HepG2 (cell line): ENCODE measurements around the gene ADGRG6. TPM values are rescaled to one million over a fixed set of nuclear protein-coding genes. Genes with fewer than 3 reads are reported as not detected.

Source experiments
- ATF4 ChIP-seq, 2 experiments: fragments of 450-650 bp in 1 of 2; sonication (generic) in 1 of 2; formaldehyde crosslinking; IDR thresholded peaks; 2 replicates each; pipeline versions ENCODE4 v1.5.0 to v1.8.0; 2020 to 2022; ENCODE audit warnings: mild to moderate bottlenecking in 1 of 2, missing genetic modification reagents in 1 of 2
- CBX5 ChIP-seq: sonication (generic); formaldehyde crosslinking; IDR thresholded peaks from 2 replicates; pipeline ENCODE4 v1.4.0; 2020; ENCODE audit warnings: missing genetic modification reagents, borderline replicate concordance
- FIP1L1 ChIP-seq: fragments of 200-400 bp; formaldehyde crosslinking; IDR thresholded peaks from 2 replicates; pipeline ENCODE4 v1.6.1; 2018; ENCODE audit warnings: low read depth, mild to moderate bottlenecking, low read length, moderate library complexity, borderline replicate concordance; ENCODE audit not compliant: insufficient read depth
- FOXA1 ChIP-seq, 2 experiments: fragments of 450-650 bp in 1 of 2; sonication (generic) in 1 of 2; formaldehyde crosslinking in 1 of 2; IDR thresholded peaks; 2 replicates each; pipeline versions ENCODE4 v1.4.0 to v1.6.1; 2016 to 2020; ENCODE audit warnings: missing genetic modification reagents in 1 of 2
- FOXK1 ChIP-seq: sonication (generic); formaldehyde crosslinking; IDR thresholded peaks from 2 replicates; pipeline ENCODE4 v1.4.0; 2020; ENCODE audit warnings: low read depth, missing genetic modification reagents, borderline replicate concordance
- HDAC2 ChIP-seq: sonication (generic); formaldehyde crosslinking; IDR thresholded peaks from 2 replicates; pipeline ENCODE4 v1.4.0; 2020; ENCODE audit warnings: missing genetic modification reagents
- HMG20A ChIP-seq: IDR thresholded peaks from 2 replicates; pipeline ENCODE4 v1.6.1; 2016; ENCODE audit warnings: borderline replicate concordance
- HNF1A ChIP-seq, 2 experiments: sonication (generic) in 1 of 2; formaldehyde crosslinking in 1 of 2; IDR thresholded peaks; 2 replicates each; pipeline versions ENCODE4 v1.4.0 to v1.6.1; 2016 to 2020; ENCODE audit warnings: borderline replicate concordance in 1 of 2, low read depth in 1 of 2, mild to moderate bottlenecking in 1 of 2, missing genetic modification reagents in 1 of 2
- IRF2 ChIP-seq: IDR thresholded peaks from 2 replicates; pipeline ENCODE4 v1.6.1; 2018; ENCODE audit warnings: missing genetic modification reagents, missing compliant biosample characterization
- LBX2 ChIP-seq: sonication (generic); formaldehyde crosslinking; IDR thresholded peaks from 2 replicates; pipeline ENCODE4 v1.5.0; 2020; ENCODE audit warnings: missing genetic modification reagents, mild to moderate bottlenecking, borderline replicate concordance
- SIX1 ChIP-seq: sonication (generic); formaldehyde crosslinking; IDR thresholded peaks from 2 replicates; pipeline ENCODE4 v1.4.0; 2020; ENCODE audit warnings: missing genetic modification reagents, borderline replicate concordance
- SMC3 ChIP-seq: IDR thresholded peaks from 2 replicates; pipeline ENCODE4 v1.6.1; 2011; ENCODE audit warnings: low read length, improper control_type of control experiment
- THAP11 ChIP-seq: IDR thresholded peaks from 2 replicates; pipeline ENCODE4 v1.6.1; 2016; ENCODE audit warnings: missing biosample characterization, missing genetic modification reagents
- THRA ChIP-seq: sonication (generic); formaldehyde crosslinking; IDR thresholded peaks from 2 replicates; pipeline ENCODE4 v1.4.0; 2020; ENCODE audit warnings: missing genetic modification reagents, borderline replicate concordance
- TRIM22 ChIP-seq: fragments of 450-650 bp; IDR thresholded peaks from 2 replicates; pipeline ENCODE4 v1.6.1; 2017
- YEATS2 ChIP-seq: sonication (generic); formaldehyde crosslinking; IDR thresholded peaks from 2 replicates; pipeline ENCODE4 v1.4.0; 2020; ENCODE audit warnings: missing genetic modification reagents, borderline replicate concordance
- ZBTB38 ChIP-seq: sonication (generic); formaldehyde crosslinking; IDR thresholded peaks from 2 replicates; pipeline ENCODE4 v1.5.1; 2020; ENCODE audit warnings: mild to moderate bottlenecking, missing genetic modification reagents
- ZNF205 ChIP-seq: IDR thresholded peaks from 2 replicates; pipeline ENCODE4 v1.6.1; 2018; ENCODE audit warnings: missing biosample characterization, missing genetic modification reagents
- ZNF382 ChIP-seq: sonication (generic); formaldehyde crosslinking; IDR thresholded peaks from 2 replicates; pipeline ENCODE4 v1.5.0; 2020; ENCODE audit warnings: missing genetic modification reagents, mild to moderate bottlenecking, borderline replicate concordance
- ZNF549 ChIP-seq: sonication (generic); formaldehyde crosslinking; IDR thresholded peaks from 2 replicates; pipeline ENCODE4 v1.5.0; 2020; ENCODE audit warnings: missing genetic modification reagents
- polyA plus RNA-seq, 8 experiments: library from polyadenylated mRNA; depleted of rRNA in 3 of 8; stranded (reverse) in 7 of 8; unstranded in 1 of 8; fragments of >200 nt; fragmentation: Illumina TruSeq in 4 of 8; extraction: Trizol in 4 of 8; gene quantifications; 2 replicates each; pipeline versions ENCODE4 v1.2.1 to v1.2.3, GENCODE V29; 2011 to 2016; ENCODE audit warnings: low read depth in 4 of 8, missing spikeins in 1 of 8, mixed read lengths in 1 of 8; ENCODE audit not compliant: insufficient read depth in 1 of 8
- total RNA-seq, 5 experiments: library from RNA; depleted of rRNA; stranded (reverse); fragments of >200 nt; fragmentation: Illumina TruSeq; extraction: Trizol; gene quantifications; 2 replicates each; pipeline ENCODE4 v1.2.3, GENCODE V29; 2016; ENCODE audit warnings: low read depth in 1 of 5

ADGRG6 gene
- total and polyA plus RNA-seq, 2 of the 13 experiments (the other 11 are each of a cell fraction or from before 2014, with no cell fraction given), result 129 to 249 TPM

- no peak for TF ChIP-seq HNF1A (IDR thresholded peaks at IDR 0.05; ENCODE audit: low read depth)
- TF ChIP-seq HNF1A (CRISPR knock-in tag; IDR thresholded peaks at IDR 0.05; ENCODE audit: borderline replicate concordance), result no peak
- peak; percentile 94 for TF ChIP-seq SMC3
- no peak for TF ChIP-seq YEATS2 (CRISPR knock-in tag)
- TF ChIP-seq TRIM22, result no peak
- no peak for TF ChIP-seq ZNF205 (CRISPR knock-in tag)
- peak; percentile 45; the same call in 1 of the 2 replicates for TF ChIP-seq THAP11 (CRISPR knock-in tag)
- no peak for TF ChIP-seq ZNF549 (CRISPR knock-in tag)
- TF ChIP-seq ZBTB38 (CRISPR knock-in tag), result no peak
- no peak for TF ChIP-seq FOXA1 (IDR thresholded peaks at IDR 0.05)
- no peak for TF ChIP-seq FOXA1 (CRISPR knock-in tag; IDR thresholded peaks at IDR 0.05)
- 0 out of 2 replicates have a peak, but pooled peaks have one; percentile 21 for TF ChIP-seq HDAC2 (CRISPR knock-in tag)
- TF ChIP-seq IRF2 (CRISPR knock-in tag), result 0 out of 2 replicates have a peak, but pooled peaks have one; percentile 34
- TF ChIP-seq FOXK1 (CRISPR knock-in tag), result no peak
- 0 out of 2 replicates have a peak, but pooled peaks have one; percentile 42 for TF ChIP-seq SIX1 (CRISPR knock-in tag)
- peak; percentile 45; the same call in 1 of the 2 replicates for TF ChIP-seq HMG20A (CRISPR knock-in tag)
- TF ChIP-seq THRA (CRISPR knock-in tag), result peak; percentile 41; the same call in 1 of the 2 replicates
- no peak for TF ChIP-seq ATF4 (CRISPR knock-in tag; IDR thresholded peaks at IDR 0.05)
- TF ChIP-seq LBX2 (CRISPR knock-in tag), result no peak
- no peak for TF ChIP-seq FIP1L1
- TF ChIP-seq CBX5 (CRISPR knock-in tag), result no peak
- TF ChIP-seq ZNF382 (CRISPR knock-in tag), result no peak
Measured at GRCh38 chr6:142387997-142388815, 86.4 kb downstream of the ADGRG6 start (continued).
